GM20000 (cell line): ENCODE data around the gene MAST4.

Experiments
- DNase-seq: peaks from one replicate; pipeline ENCODE4 v3.0.0; 2012; ENCODE audit warnings: low spot score
- TF ChIP-seq, protein P1 (sequence below): IDR thresholded peaks from 2 replicates; pipeline ENCODE4 v1.5.1; 2012; ENCODE audit warnings: mild to moderate bottlenecking, control low read depth; ENCODE audit errors: extremely low read depth, missing control alignments

MAST4 gene

GRCh38 chr5:66796305-66797292 lies 200.4 kb downstream of the MAST4 start:
- TF ChIP-seq, protein P1, sequence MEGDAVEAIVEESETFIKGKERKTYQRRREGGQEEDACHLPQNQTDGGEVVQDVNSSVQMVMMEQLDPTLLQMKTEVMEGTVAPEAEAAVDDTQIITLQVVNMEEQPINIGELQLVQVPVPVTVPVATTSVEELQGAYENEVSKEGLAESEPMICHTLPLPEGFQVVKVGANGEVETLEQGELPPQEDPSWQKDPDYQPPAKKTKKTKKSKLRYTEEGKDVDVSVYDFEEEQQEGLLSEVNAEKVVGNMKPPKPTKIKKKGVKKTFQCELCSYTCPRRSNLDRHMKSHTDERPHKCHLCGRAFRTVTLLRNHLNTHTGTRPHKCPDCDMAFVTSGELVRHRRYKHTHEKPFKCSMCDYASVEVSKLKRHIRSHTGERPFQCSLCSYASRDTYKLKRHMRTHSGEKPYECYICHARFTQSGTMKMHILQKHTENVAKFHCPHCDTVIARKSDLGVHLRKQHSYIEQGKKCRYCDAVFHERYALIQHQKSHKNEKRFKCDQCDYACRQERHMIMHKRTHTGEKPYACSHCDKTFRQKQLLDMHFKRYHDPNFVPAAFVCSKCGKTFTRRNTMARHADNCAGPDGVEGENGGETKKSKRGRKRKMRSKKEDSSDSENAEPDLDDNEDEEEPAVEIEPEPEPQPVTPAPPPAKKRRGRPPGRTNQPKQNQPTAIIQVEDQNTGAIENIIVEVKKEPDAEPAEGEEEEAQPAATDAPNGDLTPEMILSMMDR, result no peak
- no peak for DNase-seq

DNA sequence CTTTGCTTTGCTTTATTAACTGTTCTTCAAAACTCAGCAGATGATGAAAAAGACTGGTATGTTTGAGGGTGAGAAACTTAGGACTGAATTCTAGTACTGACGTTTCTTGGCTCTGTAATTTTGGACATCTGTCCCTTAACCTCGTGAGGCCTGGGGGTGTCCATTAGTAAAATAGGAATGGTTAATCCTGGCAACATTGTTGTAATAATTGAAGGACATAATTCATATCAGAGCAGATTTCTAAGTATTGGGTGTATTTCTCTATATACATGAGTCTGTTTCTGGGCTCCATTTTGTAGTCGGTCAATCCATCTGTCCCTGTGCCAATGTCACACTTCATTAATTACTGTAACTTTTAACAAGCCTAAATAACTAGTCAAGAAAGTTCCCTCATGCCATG lies 206.7 kb downstream of the MAST4 start:
- TF ChIP-seq, protein P1, result no peak
- DNase-seq, result no peak

DNA sequence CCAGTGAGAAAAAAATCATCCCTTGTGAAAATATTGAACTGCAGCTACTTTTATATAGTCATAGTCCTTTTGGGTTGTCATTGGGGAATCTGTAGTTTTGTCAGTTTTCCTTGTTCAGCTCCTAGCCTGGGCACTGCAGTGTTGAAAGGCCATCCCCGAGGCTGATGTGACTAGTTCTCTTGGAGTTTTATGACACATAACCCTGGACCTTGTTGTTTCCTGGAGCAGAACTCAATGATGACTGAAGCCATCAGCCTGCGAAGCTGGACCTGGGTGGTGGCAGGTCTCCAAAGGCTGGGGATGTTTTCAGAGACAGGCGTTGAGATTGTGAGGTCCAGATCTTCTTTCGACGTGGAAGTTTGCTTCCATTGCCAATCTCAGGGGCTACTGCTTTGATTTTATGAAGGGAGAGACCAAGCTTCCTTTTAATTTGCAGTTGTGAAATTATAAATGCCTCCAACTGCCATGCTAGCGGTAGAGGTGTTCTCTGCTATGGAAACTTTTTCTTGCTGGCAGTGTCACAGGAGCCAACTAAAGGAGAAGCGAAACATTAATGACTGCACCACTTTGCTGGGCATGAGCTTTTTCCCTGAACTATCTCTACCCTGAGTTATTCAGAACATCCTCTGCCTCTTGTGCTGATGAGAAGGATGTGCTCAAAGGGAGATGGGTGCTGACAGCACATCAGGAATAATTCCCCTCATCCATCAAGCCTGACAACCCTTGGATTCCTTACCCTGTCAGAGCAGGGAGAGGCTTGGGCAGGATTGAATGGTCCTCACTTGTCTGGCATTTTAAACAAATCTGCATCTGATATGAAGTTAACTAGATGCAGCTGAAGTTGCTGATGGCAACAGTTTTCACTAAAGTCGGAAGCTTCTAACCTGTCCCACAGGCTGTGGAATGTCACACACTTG lies 209.6 kb downstream of the MAST4 start:
- TF ChIP-seq, protein P1, result no peak
- DNase-seq, result no peak

DNA sequence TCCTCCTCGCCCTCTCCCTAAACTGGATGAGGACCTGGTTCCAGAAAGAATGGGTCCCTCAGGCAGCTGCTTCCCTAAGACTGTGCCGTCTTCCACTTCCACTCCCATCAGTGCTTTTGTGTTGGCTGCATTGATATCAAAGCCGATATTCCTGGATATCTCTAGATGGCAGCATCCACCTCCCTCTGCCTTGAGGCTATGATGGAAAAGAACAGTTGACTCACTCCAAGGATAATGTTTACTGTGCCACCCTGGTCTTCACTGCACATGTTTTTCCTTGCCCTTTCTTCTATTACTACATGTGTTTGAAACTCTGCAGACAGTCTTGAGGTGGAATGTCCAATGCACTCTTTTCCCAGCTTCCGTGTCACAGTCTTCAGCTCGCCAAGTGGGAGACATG lies 211.6 kb downstream of the MAST4 start:
- no peak for DNase-seq
- TF ChIP-seq, protein P1, result no peak

- TF ChIP-seq, protein P1, result no peak
- no peak for DNase-seq
Observed at GRCh38 chr5:66808663-66809062, 212.5 kb downstream of the MAST4 start.

- no peak for DNase-seq
- TF ChIP-seq, protein P1, result no peak
Observed at GRCh38 chr5:66810151-66810550, 214.0 kb downstream of the MAST4 start.
